CD14-positive monocyte (primary cell): ENCODE measurements around the gene RPL28. TPM values are rescaled to one million over a fixed set of nuclear protein-coding genes. Genes with fewer than 3 reads are reported as not detected.

Experiments used
- DNase-seq, 3 donors: peaks; one replicate each; pipeline ENCODE4 v3.0.0-alpha.2; 2011 to 2022
- H2AFZ ChIP-seq: 2 replicates; pipeline ENCODE4 v1.6.0; 2012; ENCODE audit warnings: mild to moderate bottlenecking, low read depth, low read length, inconsistent platforms; ENCODE audit not compliant: insufficient read depth, poor library complexity, severe bottlenecking
- H3K27ac ChIP-seq, 2 donors: 1 replicate in 1 of 2; 2 replicates in 1 of 2; pipeline ENCODE4 v1.5.1; 2012 to 2013; ENCODE audit warnings: low read length in 2 of 2, control low read depth in 1 of 2, inconsistent platforms in 1 of 2, low read depth in 1 of 2, mild to moderate bottlenecking in 1 of 2
- H3K27me3 ChIP-seq, 2 donors: one replicate each; pipeline versions ENCODE4 v1.6.0 to v1.6.1; 2011 to 2013; ENCODE audit warnings: low read length in 2 of 2; ENCODE audit not compliant: control insufficient read depth in 2 of 2, insufficient read depth in 2 of 2
- H3K36me3 ChIP-seq, 2 donors: replicated peaks in 1 of 2; 1 replicate in 1 of 2; 2 replicates in 1 of 2; pipeline versions ENCODE4 v1.5.1 to v1.6.1; 2012 to 2013; ENCODE audit warnings: low read length in 2 of 2, control low read depth in 1 of 2, inconsistent platforms in 1 of 2, mild to moderate bottlenecking in 1 of 2; ENCODE audit not compliant: insufficient read depth in 2 of 2, control insufficient read depth in 1 of 2
- H3K4me1 ChIP-seq, 2 donors: 1 replicate in 1 of 2; 2 replicates in 1 of 2; pipeline versions ENCODE4 v1.5.1 to v1.6.1; 2012 to 2013; ENCODE audit warnings: low read length in 2 of 2, control low read depth in 1 of 2, inconsistent platforms in 1 of 2, mild to moderate bottlenecking in 1 of 2, moderate library complexity in 1 of 2; ENCODE audit not compliant: insufficient read depth in 2 of 2, control insufficient read depth in 1 of 2
- H3K4me2 ChIP-seq: replicated peaks from 2 replicates; pipeline ENCODE3; 2012; ENCODE audit warnings: low read length, moderate library complexity, mild to moderate bottlenecking; ENCODE audit not compliant: poor library complexity, severe bottlenecking; ENCODE audit errors: extremely low read depth
- H3K4me3 ChIP-seq, 3 experiments: fragments of 200-600 bp in 1 of 3; sonication (generic) in 1 of 3; replicated peaks in 1 of 3; 1 replicate in 2 of 3; 2 replicates in 1 of 3; pipeline ENCODE4 v1.5.1; 2011 to 2013; ENCODE audit warnings: low read length in 3 of 3, mild to moderate bottlenecking in 3 of 3, control low read depth in 2 of 3, low read depth in 2 of 3, inconsistent platforms in 1 of 3, moderate library complexity in 1 of 3
- H3K79me2 ChIP-seq: 2 replicates; pipeline ENCODE4 v1.6.0; 2012; ENCODE audit warnings: mild to moderate bottlenecking, control low read depth, inconsistent platforms, low read length, moderate library complexity; ENCODE audit not compliant: insufficient read depth
- H3K9ac ChIP-seq: 2 replicates; pipeline ENCODE4 v1.6.0; 2017; ENCODE audit warnings: low read length, mild to moderate bottlenecking; ENCODE audit not compliant: insufficient read depth, poor library complexity, severe bottlenecking
- H3K9me3 ChIP-seq, 2 donors: replicated peaks in 1 of 2; 1 replicate in 1 of 2; 2 replicates in 1 of 2; pipeline versions ENCODE4 v1.5.1 to v1.6.1; 2012 to 2013; ENCODE audit warnings: low read length in 2 of 2, control low read depth in 1 of 2; ENCODE audit not compliant: control insufficient read depth in 1 of 2, insufficient read depth in 1 of 2
- H4K20me1 ChIP-seq: 2 replicates; pipeline ENCODE4 v1.6.0; 2012; ENCODE audit warnings: mild to moderate bottlenecking, low read length, control low read depth, moderate library complexity; ENCODE audit not compliant: insufficient read depth
- H3K27ac Mint-ChIP-seq, 7 donors: one replicate each; pipeline ENCODE4 v1.8.0; 2020; ENCODE audit warnings: mild to moderate bottlenecking in 7 of 7, mixed read lengths in 7 of 7, moderate library complexity in 6 of 7, inconsistent platforms in 2 of 7
- H3K27me3 Mint-ChIP-seq, 3 donors: one replicate each; pipeline ENCODE4 v1.8.0; 2021 to 2022; ENCODE audit warnings: low read depth in 3 of 3, mild to moderate bottlenecking in 3 of 3, mixed read lengths in 3 of 3, moderate library complexity in 3 of 3, inconsistent platforms in 1 of 3
- H3K36me3 Mint-ChIP-seq, 2 donors: one replicate each; pipeline ENCODE4 v1.8.0; 2020; ENCODE audit warnings: mixed read lengths in 2 of 2, inconsistent platforms in 1 of 2, mild to moderate bottlenecking in 1 of 2
- H3K4me1 Mint-ChIP-seq: one replicate; pipeline ENCODE4 v1.8.0; 2020; ENCODE audit warnings: mild to moderate bottlenecking, mixed read lengths
- H3K4me3 Mint-ChIP-seq, 2 donors: one replicate each; pipeline ENCODE4 v1.8.0; 2020; ENCODE audit warnings: mild to moderate bottlenecking in 2 of 2, mixed read lengths in 2 of 2, moderate library complexity in 1 of 2
- H3K9me3 Mint-ChIP-seq, 7 donors: one replicate each; pipeline ENCODE4 v1.8.0; 2020 to 2022; ENCODE audit warnings: mixed read lengths in 7 of 7, mild to moderate bottlenecking in 6 of 7, moderate library complexity in 6 of 7, inconsistent platforms in 2 of 7
- WGBS: methylation state at CpG from one replicate; pipeline ENCODE4 v1.1.5; 2013; ENCODE audit warnings: missing lambda C conversion rate; ENCODE audit not compliant: insufficient coverage; 5-methylcytosine and 5-hydroxymethylcytosine counted together
- intact Hi-C, 2 donors: fragments of 100-400 bp; cut with micrococcal nuclease; formaldehyde crosslinking; loops; one replicate each; pipeline versions ENCODE4 v1.15.0 to v1.15.1; 2023
- polyA plus RNA-seq, 3 donors: library from polyadenylated mRNA; depleted of rRNA in 1 of 3; unstranded in 2 of 3; stranded (reverse) in 1 of 3; fragments of 300-500 nt in 2 of 3; fragments of >200 nt in 1 of 3; fragmentation: Illumina TruSeq in 2 of 3; gene quantifications; 1 replicate in 2 of 3; 2 replicates in 1 of 3; pipeline ENCODE4 v1.2.3, GENCODE V29; 2012 to 2021
- TF ChIP-seq, protein P1 (sequence below): fragments of 200-600 bp; IDR thresholded peaks from one replicate; pipeline ENCODE4 v1.8.0; 2022; ENCODE audit warnings: antibody characterized with exemption, mild to moderate bottlenecking

RPL28 gene
- polyA plus RNA-seq, 3 donors, result 199 to 3,862 (median 208) TPM

DNA sequence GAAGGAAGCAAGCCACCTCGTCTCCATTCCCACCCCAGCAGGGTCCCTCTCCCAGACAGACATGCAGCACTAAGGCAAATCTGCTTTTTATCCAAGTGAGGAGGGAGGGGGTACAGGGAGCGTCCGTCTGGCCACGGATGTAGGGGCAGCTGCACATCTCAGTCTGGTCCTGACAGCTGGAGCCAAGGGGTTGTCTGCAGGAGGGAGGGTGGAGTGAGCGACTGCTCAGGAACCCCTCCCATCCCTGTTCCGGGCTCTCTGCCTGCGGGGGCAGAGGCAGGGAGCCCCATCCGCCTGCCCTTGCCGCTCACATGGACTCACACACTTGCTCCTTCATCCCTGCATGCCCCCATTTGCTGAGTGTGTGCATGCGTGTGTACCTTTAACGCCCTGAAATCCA lies 6.6 kb upstream of the RPL28 start:
- no peak for DNase-seq
- TF ChIP-seq, protein P1, sequence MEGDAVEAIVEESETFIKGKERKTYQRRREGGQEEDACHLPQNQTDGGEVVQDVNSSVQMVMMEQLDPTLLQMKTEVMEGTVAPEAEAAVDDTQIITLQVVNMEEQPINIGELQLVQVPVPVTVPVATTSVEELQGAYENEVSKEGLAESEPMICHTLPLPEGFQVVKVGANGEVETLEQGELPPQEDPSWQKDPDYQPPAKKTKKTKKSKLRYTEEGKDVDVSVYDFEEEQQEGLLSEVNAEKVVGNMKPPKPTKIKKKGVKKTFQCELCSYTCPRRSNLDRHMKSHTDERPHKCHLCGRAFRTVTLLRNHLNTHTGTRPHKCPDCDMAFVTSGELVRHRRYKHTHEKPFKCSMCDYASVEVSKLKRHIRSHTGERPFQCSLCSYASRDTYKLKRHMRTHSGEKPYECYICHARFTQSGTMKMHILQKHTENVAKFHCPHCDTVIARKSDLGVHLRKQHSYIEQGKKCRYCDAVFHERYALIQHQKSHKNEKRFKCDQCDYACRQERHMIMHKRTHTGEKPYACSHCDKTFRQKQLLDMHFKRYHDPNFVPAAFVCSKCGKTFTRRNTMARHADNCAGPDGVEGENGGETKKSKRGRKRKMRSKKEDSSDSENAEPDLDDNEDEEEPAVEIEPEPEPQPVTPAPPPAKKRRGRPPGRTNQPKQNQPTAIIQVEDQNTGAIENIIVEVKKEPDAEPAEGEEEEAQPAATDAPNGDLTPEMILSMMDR, result no peak
- Mint-ChIP-seq H3K27me3 (peaks cover 35 to 56% (median 47%) of the 10 kb centered on the region in 3 donors), H3K36me3 (peaks cover 0 to 5% of the 10 kb centered on the region in 2 donors), H3K4me1 (peaks cover 12% of the 10 kb centered on the region), H3K4me3 (no peak overlapping the region), H3K27ac (no peak overlapping the region), H3K9me3 (peaks cover 0 to 9% (median 0%) of the 10 kb centered on the region in 7 donors)
- 65% methylated on average over 5 of the region's 11 CpGs for WGBS
- intact Hi-C loops, result no loop called here
- Histone ChIP-seq H3K4me1 (peaks cover 9 to 10% of the 10 kb centered on the region in 2 donors), H3K79me2 (no peaks in the 10 kb centered on the region), H2AFZ (no peak overlapping the region), H3K9me3 (no peaks in the 10 kb centered on the region), H3K4me2 (no peak overlapping the region), H3K27ac (no peak overlapping the region), H3K9ac (no peak overlapping the region), H3K27me3 (peaks cover 0 to 41% of the 10 kb centered on the region in 2 donors), H4K20me1 (no peaks in the 10 kb centered on the region), H3K36me3 (no peaks in the 10 kb centered on the region), H3K4me3 (no peak overlapping the region)

DNA sequence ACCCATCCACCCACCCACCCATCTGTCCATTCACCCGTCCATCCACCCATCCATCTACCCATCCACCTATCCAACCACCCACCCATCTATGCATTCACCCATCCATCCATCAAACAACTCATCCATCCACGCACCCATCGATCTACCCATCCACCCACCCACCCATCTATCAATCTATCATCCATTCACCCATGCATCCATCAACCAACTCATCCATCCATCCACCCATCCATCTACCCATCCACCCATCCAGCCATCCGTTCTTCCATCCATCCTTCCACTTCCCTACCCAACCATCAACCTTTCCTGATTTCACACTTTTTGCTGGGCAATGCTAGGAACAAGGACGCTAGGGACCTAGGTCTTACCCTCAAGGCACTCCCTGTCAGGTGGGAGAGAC lies 3.7 kb upstream of the RPL28 start:
- H2AFZ ChIP-seq, result no peak overlapping the region
- H3K4me1 ChIP-seq, result peaks cover 26 to 31% of the 10 kb centered on the region in 2 donors
- no peak overlapping the region for H3K4me3 ChIP-seq
- no peak for DNase-seq
- H3K36me3 ChIP-seq, result peaks cover 0 to under 1% of the 10 kb centered on the region in 2 donors
- no peak overlapping the region for H3K4me2 ChIP-seq
- H4K20me1 ChIP-seq, result peaks cover 12% of the 10 kb centered on the region
- TF ChIP-seq, protein P1, result no peak
- H3K9ac ChIP-seq, result no peak overlapping the region
- Mint-ChIP-seq H3K9me3 (peaks cover 0 to 4% (median 0%) of the 10 kb centered on the region in 7 donors), H3K27ac (no peak overlapping the region), H3K27me3 (peaks cover 17 to 27% (median 24%) of the 10 kb centered on the region in 3 donors), H3K4me3 (no peak overlapping the region), H3K4me1 (peaks cover 28% of the 10 kb centered on the region), H3K36me3 (peaks cover 4 to 9% of the 10 kb centered on the region in 2 donors)
- intact Hi-C loops, result loop anchor here (5.0 kb wide), 4 partner anchors 40 to 90 kb away; no protein-coding TSS in a partner anchor
- peaks cover 12% of the 10 kb centered on the region for H3K79me2 ChIP-seq
- WGBS, result 100% methylated on average over 4 of the region's 5 CpGs
- H3K27ac ChIP-seq, result no peak overlapping the region
- no peaks in the 10 kb centered on the region for H3K9me3 ChIP-seq
- peaks cover 0 to 13% of the 10 kb centered on the region in 2 donors for H3K27me3 ChIP-seq
